ENCODE measurements around the gene WDR93. TPM values are rescaled to one million over a fixed set of nuclear protein-coding genes. Genes with fewer than 3 reads are reported as not detected.

WDR93 gene
- total RNA-seq, 1 donor from 2014 or later = not detected

DNA sequence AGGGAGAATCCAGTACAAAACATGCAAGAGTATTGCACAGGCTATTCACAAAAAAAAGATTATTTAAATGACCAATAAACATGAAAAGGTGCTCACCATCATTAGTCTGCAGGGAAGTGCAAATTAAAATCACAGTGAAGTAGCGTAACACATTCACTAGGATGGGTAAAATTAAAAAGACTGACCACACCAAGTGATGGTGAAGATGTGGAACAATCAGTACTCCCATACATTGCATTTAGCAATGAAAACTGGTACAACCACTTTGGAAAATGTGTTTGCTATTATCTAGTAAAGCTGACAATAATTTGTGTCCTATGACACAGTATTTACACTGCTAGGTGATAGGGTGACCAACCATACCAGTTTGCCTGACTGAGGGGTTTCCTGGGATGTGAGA lies 34.0 kb downstream of the WDR93 start:
- Histone ChIP-seq H3K36me3 (no peaks in the 10 kb centered on the region), H3K4me3 (no peak overlapping the region), H3K27ac (replicated peaks) (no peak overlapping the region), H3K27me3 (ENCODE audit: low read depth) (no peaks in the 10 kb centered on the region), H3K4me1 (peaks cover 7% of the 10 kb centered on the region), H3K9me3 (replicated peaks) (peaks cover 18% of the 10 kb centered on the region)
- intact Hi-C loops (cut with micrococcal nuclease) = no loop called here
- DNase-seq = no peak
- TF ChIP-seq CTCF (IDR thresholded peaks at IDR 0.05; ENCODE audit: borderline replicate concordance) = no peak

- H3K4me1 ChIP-seq = peaks cover 7% of the 10 kb centered on the region
- TF ChIP-seq CTCF (IDR thresholded peaks at IDR 0.05; ENCODE audit: borderline replicate concordance) = no peak
- H3K9me3 ChIP-seq (replicated peaks) = peaks cover 18% of the 10 kb centered on the region
- H3K27me3 ChIP-seq (ENCODE audit: low read depth) = no peaks in the 10 kb centered on the region
- H3K4me3 ChIP-seq = no peak overlapping the region
- no peak overlapping the region for H3K27ac ChIP-seq (replicated peaks)
- intact Hi-C loops (cut with micrococcal nuclease) = no loop called here
- DNase-seq = no peak
- H3K36me3 ChIP-seq = no peaks in the 10 kb centered on the region
These were observed 34.5 kb downstream of the WDR93 start for GRCh38 chr15:89725064-89725463.

DNA sequence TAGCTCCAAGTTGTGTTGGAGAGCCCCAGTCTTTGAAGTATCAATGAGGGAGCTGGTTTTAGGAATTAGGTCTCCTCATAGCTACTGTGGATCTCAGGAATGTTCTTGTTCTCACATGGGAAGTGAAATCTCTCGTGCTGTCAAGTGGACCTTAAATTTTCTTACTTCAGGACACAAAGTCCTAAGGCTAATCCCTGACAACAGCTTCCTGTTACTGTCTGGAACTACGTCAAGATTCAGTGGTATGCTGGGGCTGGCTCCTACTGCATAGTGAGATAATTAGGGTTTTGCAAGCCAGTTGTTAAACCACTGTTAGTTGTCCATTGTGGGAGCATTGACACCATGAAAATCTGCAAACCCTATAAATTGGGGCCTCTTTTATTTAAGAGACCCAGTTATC lies 37.6 kb downstream of the WDR93 start:
- no peaks in the 10 kb centered on the region for H3K36me3 ChIP-seq
- H3K27ac ChIP-seq (replicated peaks) = no peak overlapping the region
- no peak for TF ChIP-seq CTCF (IDR thresholded peaks at IDR 0.05; ENCODE audit: borderline replicate concordance)
- H3K4me3 ChIP-seq = no peak overlapping the region
- H3K27me3 ChIP-seq (ENCODE audit: low read depth) = peaks cover 7% of the 10 kb centered on the region
- DNase-seq = no peak
- intact Hi-C loops (cut with micrococcal nuclease) = no loop called here
- H3K9me3 ChIP-seq (replicated peaks) = peaks cover 13% of the 10 kb centered on the region
- H3K4me1 ChIP-seq = peaks cover 7% of the 10 kb centered on the region

DNA sequence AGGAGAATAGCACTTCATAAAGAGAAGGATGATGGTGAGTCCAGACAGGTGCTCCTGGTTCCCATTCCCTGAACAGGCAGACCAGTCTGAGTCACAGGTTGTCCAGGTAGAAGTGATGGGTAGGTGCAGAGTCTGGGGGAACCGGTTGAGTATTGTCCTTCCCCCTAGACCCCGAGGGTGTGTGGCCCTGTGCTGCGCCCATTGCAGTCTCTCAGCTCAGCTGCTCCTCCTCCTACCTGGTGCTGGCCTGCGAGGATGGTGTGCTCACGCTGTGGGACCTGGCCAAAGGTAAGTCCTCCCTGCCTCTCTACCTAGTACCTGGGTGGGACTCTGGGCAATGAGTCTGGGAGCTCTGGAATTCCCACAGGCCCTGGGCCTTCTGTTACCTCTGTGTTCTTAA lies 40.7 kb downstream of the WDR93 start:
- intact Hi-C loops (cut with micrococcal nuclease) = no loop called here
- no peak overlapping the region for H3K4me3 ChIP-seq
- no peaks in the 10 kb centered on the region for H3K36me3 ChIP-seq
- no peak for DNase-seq
- H3K27ac ChIP-seq (replicated peaks) = no peak overlapping the region
- H3K9me3 ChIP-seq (replicated peaks) = no peaks in the 10 kb centered on the region
- TF ChIP-seq CTCF (IDR thresholded peaks at IDR 0.05; ENCODE audit: borderline replicate concordance) = no peak
- H3K4me1 ChIP-seq = peaks cover 7% of the 10 kb centered on the region
- H3K27me3 ChIP-seq (ENCODE audit: low read depth) = peaks cover 32% of the 10 kb centered on the region

DNA sequence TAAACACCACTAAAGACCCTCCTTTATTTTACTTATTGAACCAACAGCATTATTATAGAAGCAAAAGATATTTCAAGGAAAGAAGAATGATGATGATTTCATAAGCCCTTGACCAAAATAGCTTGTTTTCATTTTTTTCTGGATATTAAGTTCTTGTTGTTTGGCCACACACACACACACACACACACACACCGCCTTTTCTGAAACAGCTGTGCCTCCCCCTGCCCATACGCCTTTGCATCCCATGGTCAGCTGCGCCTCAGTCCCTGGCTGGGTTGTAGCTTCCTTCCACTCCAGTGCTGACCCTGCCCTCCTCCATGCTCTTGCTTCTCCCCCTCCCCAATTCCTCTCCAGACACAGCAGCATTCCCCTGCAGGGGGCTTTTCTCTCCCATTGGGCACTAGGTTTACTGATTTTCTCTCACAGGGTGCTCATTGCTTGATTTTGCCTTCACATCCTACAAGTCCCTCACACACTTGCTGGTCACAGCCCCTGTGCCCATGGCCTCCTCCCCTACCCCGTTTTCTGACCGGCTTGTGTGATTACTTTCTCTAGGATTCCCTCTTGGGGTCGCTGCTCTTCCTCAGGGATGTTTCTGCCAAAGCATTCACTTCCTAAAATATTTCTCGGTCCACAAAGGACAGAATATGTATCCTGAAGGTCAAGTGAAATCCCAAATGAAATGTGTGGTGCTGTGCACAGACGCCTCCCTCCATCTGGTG lies 42.0 kb downstream of the WDR93 start:
- H3K36me3 ChIP-seq = no peaks in the 10 kb centered on the region
- DNase-seq = no peak
- H3K27me3 ChIP-seq (ENCODE audit: low read depth) = peaks cover 36% of the 10 kb centered on the region
- TF ChIP-seq CTCF (IDR thresholded peaks at IDR 0.05; ENCODE audit: borderline replicate concordance) = no peak
- intact Hi-C loops (cut with micrococcal nuclease) = no loop called here
- H3K27ac ChIP-seq (replicated peaks) = no peak overlapping the region
- H3K9me3 ChIP-seq (replicated peaks) = no peaks in the 10 kb centered on the region
- H3K4me1 ChIP-seq = peaks cover 7% of the 10 kb centered on the region
- no peak overlapping the region for H3K4me3 ChIP-seq

All from left ventricle myocardium inferior (tissue), 1 donor.